ENCODE measurements around the gene DSCAML1.

GRCh38 chr11:117477721-117478120, 319.3 kb downstream of the DSCAML1 start:
- TF ChIP-seq, protein P1, sequence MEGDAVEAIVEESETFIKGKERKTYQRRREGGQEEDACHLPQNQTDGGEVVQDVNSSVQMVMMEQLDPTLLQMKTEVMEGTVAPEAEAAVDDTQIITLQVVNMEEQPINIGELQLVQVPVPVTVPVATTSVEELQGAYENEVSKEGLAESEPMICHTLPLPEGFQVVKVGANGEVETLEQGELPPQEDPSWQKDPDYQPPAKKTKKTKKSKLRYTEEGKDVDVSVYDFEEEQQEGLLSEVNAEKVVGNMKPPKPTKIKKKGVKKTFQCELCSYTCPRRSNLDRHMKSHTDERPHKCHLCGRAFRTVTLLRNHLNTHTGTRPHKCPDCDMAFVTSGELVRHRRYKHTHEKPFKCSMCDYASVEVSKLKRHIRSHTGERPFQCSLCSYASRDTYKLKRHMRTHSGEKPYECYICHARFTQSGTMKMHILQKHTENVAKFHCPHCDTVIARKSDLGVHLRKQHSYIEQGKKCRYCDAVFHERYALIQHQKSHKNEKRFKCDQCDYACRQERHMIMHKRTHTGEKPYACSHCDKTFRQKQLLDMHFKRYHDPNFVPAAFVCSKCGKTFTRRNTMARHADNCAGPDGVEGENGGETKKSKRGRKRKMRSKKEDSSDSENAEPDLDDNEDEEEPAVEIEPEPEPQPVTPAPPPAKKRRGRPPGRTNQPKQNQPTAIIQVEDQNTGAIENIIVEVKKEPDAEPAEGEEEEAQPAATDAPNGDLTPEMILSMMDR (IDR thresholded peaks at IDR 0.05): no peak
- no peak for TF ChIP-seq POLR2A (IDR thresholded peaks at IDR 0.05)
